HG03060 (cell line): Measurements from ENCODE around the gene KDR.

Experiments used
- ATAC-seq: cut with Tn5 transposase; IDR thresholded peaks from one replicate; pipeline ENCODE4 v1.9.1; 2021; ENCODE audit warnings: low read depth, moderate number of reproducible peaks; ENCODE audit not compliant: unreplicated experiment

The KDR gene

DNA sequence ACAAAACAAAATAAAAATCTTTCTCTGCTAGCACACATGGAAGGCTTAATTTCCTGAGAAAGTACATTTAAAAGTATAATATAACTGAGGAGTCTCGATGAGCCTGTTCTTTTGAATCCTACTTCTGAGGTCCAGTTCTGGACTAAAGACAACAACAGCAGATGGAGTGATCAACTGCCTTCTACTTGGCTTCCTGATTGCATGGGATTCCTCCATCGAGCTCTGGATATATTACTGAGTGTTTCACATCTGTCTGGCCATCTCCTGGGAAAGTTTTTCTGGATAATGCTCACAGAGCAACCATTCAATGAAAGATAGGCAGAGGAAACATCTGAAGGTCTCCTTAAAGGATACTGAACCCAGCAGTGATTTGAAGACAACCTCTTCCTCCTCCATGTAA, 42.6 kb downstream of the KDR start:
- no peak for ATAC-seq

DNA sequence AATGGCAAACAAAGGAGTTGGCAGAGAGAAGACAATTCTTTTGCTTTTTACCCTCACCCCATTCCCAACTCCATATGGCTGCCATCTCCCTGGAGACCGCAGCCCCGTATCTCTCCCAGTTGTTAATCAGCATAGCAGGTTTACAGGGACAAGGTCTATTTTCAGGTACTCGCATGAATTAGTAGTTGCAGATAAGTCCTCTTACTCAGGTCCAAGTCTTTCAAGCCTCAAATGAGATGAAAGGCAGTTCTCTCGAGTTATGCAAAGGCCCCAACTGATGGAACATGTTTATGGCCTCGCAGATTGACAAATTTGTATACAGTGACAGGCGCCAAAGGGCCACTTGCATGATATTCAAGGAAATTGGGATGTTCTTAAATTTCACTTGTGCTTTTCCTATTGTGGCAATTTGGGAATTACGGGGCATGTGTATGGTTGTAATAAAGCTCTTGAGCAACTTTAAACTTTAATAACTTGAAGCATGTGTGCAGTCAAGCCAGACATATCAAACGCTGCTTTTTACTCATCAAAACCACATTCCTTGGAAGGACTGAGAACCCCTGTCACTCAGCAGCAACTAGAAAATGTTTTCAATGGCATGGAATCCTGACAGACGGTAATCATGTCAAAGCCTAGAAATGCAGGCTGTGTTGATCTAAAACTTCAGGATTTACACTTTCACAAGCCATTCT, 45.1 kb downstream of the KDR start:
- ATAC-seq = no peak

DNA sequence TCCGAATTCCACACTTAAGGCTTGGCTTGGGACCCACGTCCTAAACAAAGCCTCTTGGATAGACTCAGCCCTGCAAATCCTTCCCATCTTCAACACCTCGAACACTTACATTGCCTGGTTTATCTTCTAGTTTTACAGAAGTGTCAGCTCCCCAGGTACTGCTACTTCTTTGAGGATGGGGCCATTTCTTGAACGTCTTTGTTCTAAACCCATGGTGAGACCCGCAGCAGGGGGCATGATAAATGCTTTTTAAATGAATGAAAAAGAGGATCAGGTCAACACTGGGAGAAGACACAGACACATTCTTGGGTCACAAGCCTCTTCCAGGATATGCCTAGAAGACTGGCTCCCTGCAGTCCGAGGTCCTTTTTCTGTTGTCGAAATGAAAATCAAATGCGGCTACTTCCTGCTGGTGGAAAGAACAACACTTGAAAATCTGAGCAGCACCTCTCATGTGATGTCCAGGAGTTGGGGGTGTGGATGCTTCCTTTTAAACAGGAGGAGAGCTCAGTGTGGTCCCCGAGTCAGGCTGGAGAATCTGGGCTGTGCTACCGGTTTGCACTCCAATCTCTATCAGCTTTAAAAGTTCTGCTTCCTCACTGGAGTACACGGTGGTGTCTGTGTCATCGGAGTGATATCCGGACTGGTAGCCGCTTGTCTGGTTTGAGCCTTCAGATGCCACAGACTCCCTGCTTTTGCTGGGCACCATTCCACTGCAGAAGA, 45.8 kb downstream of the KDR start:
- ATAC-seq = no peak

DNA sequence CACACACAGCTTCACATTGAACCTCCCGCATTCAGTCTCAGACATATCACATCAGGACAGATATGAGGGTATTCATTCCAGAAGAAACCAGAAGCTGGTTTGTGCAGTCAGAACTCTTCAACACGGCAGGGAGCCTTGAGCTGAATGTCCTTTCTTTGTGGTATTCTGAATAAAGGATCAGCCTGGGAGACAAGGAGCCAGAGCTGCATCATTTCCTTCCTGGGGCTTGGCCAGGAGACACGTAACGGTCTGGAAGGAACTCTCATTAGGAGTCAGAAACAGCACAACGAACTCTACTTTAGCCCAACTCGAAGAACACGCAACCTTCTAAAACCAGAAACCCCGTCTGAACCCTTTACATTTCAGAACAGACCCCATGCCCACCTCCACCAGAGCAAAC, 46.4 kb downstream of the KDR start:
- no peak for ATAC-seq

DNA sequence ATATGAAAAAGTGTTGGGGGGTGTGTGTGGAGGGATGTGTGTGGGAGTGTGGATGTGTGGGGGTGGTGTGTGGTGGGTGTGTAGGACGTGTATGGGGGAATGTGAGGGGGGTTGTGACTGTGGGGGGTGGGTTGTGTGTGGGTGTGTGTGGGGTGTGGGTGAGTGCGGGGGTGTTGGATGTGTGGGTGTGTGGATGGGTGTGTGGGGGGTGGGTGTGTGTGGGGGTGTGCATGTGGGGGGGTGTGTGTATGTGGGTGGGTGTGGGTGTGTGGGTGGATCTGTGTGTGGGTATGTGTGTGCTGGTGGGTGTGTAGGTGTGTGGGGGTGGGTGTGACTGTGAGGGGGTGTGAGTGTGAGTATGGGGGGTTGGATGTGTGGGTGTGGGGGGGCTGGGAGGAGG, 47.8 kb downstream of the KDR start:
- no peak for ATAC-seq

DNA sequence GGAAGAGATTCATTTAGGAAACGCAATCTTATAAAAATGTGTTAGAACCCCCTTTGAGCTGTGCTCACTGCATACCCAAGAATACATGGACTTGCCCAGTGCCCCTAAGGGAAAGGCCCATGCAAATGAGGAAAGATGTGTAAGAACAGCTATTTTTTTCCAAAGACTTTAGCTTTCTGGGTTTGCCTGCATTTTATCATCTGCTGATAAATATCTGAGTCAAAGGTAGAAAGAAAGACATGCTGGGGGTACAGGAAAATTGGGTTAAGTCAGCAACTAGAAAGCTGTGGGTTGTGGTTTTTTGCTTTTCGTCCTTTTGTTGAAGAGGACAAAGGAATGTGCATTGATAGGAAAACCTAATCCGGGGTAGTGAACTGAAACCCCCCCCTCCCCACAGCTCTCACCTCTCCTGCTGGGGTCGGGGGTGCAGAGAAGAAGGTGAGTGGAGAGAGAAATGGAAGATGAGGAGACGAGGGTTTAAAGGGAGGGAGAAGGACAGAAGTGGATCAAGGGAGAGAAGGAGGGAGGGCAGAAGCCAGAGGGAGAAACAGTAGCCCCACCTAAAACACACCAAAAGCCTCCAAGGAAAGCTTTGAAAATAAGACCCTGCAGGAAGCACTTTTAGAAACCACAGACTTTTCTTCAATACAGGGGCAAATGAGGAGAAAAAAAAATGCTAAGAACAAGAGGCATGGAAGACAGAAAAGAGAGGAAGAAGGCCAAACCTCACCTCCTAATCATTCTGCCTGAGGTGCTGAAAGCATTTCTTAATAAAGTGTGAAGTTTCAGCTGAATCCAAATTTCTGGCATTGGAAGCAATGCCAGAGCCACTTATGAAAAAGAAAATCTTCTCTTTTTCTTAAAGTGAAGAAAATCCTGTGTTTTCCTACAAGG, 49.3 kb downstream of the KDR start:
- ATAC-seq = no peak

DNA sequence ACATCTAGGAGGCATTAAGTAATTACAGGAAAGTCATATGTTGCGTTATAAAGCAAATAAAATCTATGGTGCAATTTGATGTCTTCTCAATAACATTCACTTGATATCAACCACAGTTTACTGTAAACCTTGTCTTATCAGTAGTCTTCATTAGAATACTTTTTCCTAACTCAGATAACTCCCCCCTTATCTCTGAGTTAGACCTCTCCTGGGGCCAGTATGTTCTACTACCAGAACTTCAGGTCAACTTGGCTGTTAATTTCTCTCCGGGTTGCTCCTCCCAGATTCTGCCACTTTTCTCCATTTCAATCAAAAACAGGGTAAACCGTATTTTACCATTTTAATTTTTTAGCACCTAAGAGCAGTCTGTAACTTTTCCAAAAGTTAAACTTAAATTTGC, 50.0 kb downstream of the KDR start:
- no peak for ATAC-seq

DNA sequence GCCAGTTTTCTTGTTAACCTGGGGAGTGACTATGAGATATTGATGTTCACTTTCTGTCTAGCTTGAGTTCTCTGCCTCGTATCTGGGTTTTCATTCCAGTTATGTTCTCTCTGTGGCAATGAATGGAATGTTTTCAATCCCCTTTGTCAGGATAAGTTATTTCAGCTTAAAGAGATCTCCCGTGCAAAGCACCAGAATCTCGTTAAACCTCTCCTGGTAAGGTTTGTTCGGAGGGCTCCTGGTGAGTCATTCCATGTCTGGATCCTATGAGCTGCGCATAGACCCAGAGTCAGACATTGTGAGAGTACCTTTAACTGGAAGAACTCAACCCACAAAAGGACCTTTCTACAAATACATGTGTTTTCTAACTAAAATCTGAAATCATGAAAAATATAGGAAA, 51.0 kb downstream of the KDR start:
- ATAC-seq = no peak

DNA sequence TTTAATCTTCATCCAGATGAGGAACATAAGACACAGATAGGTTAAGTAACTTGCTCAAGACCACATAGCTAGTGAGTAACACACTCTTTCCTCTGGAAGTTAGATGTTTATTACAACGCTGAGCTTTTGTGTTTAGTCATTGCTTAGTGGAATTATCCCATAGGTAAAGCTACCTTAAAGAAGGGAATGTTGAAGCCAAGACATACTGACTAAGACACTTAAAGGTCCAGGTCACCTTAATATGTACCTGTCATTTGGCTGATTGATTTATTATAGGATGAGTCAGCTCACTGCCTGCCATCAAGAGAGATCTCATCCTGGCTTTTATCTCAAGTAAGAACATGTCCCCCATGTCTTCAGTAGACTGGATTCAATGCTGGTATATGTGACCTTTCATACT, 53.4 kb downstream of the KDR start:
- no peak for ATAC-seq

DNA sequence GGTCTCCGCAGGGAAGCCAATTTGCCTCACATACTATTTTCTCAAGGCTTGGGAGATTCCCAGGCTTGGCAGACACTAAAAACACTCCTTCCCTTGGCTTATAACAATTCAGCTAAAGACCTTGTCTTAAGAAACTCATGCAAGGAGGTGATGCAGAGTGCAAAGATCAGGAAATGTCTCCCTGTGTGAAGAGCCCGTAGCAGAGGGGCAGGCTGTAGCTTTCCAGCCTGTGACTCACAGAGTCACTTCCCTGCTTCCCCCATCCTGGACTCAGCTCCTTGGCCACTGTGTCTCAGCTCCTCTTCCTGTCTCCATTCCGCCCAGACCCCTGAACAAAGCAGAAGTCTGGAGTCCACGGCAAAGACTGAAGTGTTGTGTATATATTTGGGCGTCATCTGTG, 56.1 kb downstream of the KDR start:
- no peak for ATAC-seq

DNA sequence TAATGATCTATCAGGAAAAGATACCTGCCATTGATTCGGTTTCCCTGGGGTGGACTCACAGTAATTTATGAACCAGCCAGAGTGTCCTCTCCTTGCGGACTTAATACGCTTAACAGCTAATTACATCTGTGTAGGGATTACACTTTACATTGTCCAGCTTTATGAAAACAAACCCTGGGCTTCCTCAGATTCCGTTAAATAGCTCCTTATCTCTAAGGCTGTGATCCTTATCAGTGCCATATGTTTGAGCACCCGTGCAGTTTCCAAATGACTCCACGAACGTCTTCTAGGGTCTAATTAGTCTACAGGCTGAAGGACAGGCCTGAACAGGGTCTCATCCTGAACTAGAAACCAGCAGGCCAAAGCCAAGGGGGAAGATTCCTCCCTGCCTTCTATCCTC, 56.9 kb downstream of the KDR start:
- ATAC-seq = no peak

DNA sequence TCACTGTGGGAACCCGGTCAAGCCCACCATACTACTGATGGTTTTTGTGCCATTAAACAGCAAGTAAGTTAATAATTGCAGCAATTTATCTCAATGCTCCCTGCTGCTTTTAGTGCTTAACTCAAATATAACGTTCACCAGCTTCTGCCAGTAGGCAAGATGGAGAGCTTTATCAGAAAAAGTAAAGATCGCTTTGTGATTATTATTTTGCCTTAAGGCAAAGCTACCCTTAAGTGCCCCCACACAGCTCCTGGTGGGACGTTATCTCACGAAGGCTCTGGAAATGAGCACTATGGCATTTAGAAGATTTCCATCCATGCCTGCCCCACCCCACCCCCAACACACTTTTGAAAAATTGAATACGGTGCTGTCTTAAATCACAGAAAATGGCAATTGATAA, 59.4 kb downstream of the KDR start:
- no peak for ATAC-seq

DNA sequence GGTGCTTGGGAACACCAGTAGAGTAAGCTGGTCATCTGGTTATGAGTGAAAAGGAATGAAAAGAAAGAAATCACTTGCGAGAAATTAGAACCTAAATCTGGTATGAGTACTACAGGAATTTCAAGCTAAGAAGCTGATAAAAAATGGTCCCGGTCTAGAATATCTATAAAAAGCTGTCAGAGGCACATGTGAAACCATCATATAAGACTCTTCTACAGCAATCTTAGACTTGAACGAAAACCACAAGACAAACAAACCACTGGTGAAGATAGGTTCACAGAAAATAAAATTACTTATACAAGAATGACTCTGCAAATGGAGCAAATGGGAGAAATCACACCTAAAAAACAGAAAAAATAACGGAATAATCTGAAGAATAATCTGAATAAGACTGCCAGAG, 69.9 kb downstream of the KDR start:
- ATAC-seq = no peak

DNA sequence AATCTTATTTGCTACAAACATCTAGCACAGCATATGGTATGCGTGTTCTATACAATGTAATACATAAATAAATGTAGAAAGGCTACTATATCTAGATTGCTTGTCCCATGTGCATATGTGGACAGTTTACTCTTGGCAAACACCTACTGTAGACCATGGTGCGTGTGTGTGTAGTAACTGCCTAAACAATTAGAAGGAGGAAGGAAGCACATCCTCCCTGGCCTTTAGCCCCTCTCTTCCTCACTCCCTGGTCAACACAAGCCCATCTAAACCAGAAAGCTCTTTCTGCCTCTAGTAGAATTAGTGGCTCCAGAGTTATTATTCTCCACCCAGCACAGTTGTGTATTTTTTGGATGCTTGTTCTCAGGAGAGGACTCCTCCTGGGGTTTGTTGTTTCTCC, 73.9 kb downstream of the KDR start:
- ATAC-seq = no peak

DNA sequence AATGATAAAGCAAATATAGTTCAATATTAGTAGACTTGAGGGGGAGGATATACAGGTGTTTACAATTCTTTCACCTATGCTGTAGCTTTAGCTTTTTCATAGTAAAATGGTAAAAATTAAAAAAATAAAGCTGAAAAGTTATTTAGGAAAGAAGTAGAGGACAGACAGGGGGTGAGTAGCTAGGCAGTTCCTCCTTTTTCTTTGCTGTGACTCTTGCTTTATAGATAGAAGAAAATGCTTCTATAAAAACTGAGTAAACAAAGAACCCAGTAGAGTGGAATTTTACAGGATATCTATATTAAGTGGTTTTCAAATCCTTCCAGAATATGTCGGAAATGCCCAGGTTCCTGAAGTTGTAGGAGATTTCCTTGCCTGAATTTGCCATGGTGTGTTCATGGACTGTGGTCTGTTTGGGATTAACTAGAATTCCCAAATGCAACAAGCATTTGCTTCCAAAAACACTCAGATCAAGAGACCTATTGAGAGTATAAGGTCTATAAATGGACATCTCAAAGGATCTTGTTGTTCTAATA, 74.9 kb downstream of the KDR start:
- no peak for ATAC-seq

DNA sequence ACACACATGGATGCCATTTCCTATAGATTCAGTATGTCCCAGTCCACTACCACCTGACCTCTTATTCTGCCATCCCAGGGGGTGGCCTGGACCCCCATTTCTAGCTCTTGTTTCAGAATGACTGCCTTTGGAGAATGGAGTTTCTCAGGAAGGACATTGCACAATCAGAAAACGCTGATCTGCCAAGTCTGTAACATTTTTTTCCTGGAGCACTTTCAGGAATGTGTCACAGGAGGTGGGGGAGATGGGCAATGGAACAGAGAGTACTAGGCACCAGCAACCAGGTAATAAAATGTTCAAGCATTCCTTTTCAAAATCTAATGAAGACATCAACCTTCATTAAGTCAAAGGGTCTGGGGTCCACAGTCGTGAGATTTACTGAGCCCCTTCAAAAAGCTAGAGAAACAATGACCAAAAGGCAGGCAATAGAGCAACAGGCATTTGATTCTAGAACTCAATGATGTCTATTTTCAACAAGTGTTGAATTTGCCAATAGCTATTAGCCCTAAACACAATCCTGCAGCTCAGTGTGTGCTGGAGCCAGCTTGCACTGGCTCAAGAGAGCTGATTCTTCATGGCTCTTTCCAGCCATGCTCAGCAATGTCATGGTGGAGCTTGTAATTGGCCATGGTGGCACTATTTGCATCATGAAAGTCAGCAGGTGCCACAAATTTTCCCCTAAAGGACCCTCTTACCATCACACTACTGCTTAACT, 87.1 kb downstream of the KDR start:
- no peak for ATAC-seq

DNA sequence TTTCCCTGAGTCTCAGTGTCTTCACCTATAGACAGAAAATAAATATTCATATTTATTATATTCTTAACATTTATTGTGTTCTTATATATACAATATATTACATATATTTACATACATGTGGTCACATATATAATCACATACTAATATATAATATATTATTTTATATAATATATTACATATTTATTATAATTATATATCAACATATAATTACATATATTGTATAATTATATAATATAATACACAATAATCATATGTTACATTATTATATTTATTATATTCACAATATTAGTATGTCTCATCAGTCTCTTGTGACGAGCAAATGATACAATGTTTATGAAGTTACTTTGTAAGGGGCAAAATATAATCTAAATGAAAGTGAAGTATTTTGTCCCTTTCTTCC, 87.7 kb downstream of the KDR start:
- ATAC-seq = no peak

DNA sequence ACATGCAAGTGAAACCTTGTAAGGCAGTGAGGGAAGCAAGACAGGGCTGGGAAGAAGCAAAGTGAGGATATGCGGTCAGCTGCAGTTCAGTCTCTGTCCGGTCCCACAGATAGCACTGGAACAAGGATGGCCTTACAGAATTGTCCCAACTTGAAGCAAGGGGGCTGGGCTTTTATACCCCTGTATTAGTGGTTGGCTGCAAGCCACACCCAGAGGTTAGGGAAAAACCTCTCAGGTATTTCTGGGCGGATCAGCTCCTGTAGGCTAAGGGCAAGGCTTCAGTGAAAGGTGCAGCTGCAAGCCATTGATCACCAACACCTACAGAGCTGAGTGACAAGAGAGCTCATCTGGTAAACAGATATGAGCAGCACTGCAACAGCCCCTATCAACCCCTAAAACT, 89.0 kb downstream of the KDR start:
- no peak for ATAC-seq

DNA sequence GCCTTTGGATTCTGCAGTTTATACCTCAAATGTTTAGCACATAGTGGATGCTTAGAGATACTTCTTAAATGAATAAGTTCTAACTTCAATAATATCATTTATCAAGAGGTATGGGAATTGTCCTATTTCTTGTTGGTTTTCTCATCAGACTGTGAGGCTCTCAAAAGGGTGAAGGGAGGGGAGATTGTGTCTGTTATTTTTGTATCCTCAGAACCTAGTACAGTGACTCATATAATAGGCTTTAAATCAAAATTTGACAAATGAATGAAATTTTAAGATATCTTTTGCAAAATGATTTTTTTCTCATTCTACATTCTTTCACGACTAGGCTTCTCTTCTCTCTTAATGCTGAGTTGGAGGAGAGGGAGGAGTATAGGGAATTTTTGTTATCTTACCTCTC, 89.5 kb downstream of the KDR start:
- no peak for ATAC-seq

DNA sequence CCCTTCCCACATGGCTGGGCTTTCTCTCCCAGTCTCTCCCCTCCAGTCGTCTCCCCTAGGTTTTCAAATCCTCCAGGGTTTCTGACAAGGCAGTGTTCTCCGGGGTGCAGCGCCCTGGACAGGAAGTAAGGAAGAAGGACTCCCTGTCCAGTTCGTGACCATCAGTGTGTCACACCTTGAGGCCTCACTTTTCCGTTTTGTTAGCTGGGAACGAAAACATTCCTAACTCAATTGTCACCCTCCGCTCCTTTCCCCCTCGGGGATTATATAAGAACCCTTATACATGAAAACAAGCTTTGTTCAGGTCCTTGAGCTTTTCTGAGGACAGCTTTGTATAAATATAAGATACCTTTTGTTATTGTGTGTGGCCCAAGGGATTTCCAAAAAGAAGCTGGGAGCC, 92.1 kb downstream of the KDR start:
- no peak for ATAC-seq

DNA sequence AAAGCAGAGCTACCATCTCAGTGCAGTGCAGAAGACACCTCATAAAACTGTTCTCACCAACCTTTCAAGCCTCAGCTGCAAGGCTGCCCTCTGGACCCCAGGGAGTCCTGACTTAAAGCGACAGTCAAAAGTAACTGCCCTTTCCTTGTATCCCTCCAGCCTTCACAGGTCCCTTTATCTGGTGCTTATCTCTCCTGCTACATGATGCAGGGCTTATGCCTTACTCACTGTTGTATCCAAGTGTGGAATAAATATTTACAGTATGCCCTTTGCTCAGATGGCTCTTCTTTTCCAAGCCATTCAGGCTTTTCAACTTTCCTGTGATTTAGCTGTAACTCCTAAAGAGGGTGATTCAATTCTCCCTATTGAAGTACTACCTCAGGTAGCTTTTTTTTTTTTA, 92.6 kb downstream of the KDR start:
- ATAC-seq = no peak
